Caco-2 (cell line): ENCODE measurements around the gene UNC119. TPM values are rescaled to one million over a fixed set of nuclear protein-coding genes. Genes with fewer than 3 reads are reported as not detected.

Source experiments
- BruUV-seq: library from RNA; stranded (reverse); fragments of 400-500 nt; replicated peaks from 2 replicates; lab custom pipeline; 2021; lab: Mats Ljungman, UMichigan
- CTCF ChIA-PET: fragments of 300-600 bp; sonication (Branson Sonifier 250); formaldehyde crosslinking; loops from one replicate; lab custom pipeline; 2022; ENCODE audit warnings: antibody characterized with exemption; lab: Charles Lee
- POLR2A ChIA-PET: fragments of 300-600 bp; sonication (Branson Sonifier 250); formaldehyde crosslinking; loops from one replicate; lab custom pipeline; 2022; ENCODE audit warnings: antibody characterized with exemption; lab: Charles Lee
- DNase-seq, 2 experiments: peaks; one replicate each; pipeline versions ENCODE4 v3.0.0 to v3.0.0-alpha.2; 2020 to 2022
- H3K27me3 ChIP-seq: replicated peaks from 2 replicates; pipeline ENCODE4 v1.6.0; 2011; ENCODE audit warnings: low read length; ENCODE audit not compliant: control insufficient read depth, insufficient read depth
- H3K36me3 ChIP-seq: 2 replicates; pipeline ENCODE4 v1.5.1; 2011; ENCODE audit warnings: low read length; ENCODE audit not compliant: control insufficient read depth, insufficient read depth
- H3K4me1 ChIP-seq: fragments of 250-450 bp; sonication (Bioruptor Pico); 2 replicates; pipeline ENCODE4 v1.5.1; 2020; ENCODE audit warnings: mild to moderate bottlenecking
- H3K4me3 ChIP-seq: 2 replicates; pipeline ENCODE4 v1.5.1; 2011; ENCODE audit warnings: low read depth, mild to moderate bottlenecking, control low read depth, low read length
- H3K9me3 ChIP-seq: fragments of 250-450 bp; sonication (Bioruptor Pico); 2 replicates; pipeline ENCODE4 v1.5.1; 2020; ENCODE audit warnings: mild to moderate bottlenecking, moderate library complexity
- H3K27ac Mint-ChIP-seq: one replicate; pipeline ENCODE4 v1.8.0; 2022; ENCODE audit warnings: mixed read lengths; ENCODE audit not compliant: unreplicated experiment
- H3K27me3 Mint-ChIP-seq: one replicate; pipeline ENCODE4 v1.8.0; 2022; ENCODE audit warnings: mixed read lengths; ENCODE audit not compliant: insufficient read depth, unreplicated experiment
- H3K36me3 Mint-ChIP-seq: one replicate; pipeline ENCODE4 v1.8.0; 2022; ENCODE audit warnings: mild to moderate bottlenecking, mixed read lengths; ENCODE audit not compliant: insufficient read depth, unreplicated experiment
- H3K4me1 Mint-ChIP-seq: one replicate; pipeline ENCODE4 v1.8.0; 2022; ENCODE audit warnings: low read depth, mixed read lengths; ENCODE audit not compliant: unreplicated experiment
- H3K4me3 Mint-ChIP-seq: one replicate; pipeline ENCODE4 v1.8.0; 2022; ENCODE audit warnings: mild to moderate bottlenecking, moderate library complexity, mixed read lengths; ENCODE audit not compliant: unreplicated experiment
- H3K9me3 Mint-ChIP-seq: one replicate; pipeline ENCODE4 v1.8.0; 2022; ENCODE audit warnings: mixed read lengths; ENCODE audit not compliant: unreplicated experiment
- CTCF ChIP-seq, 2 experiments: fragments of 200-600 bp in 1 of 2; IDR thresholded peaks; 1 replicate in 1 of 2; 2 replicates in 1 of 2; pipeline versions ENCODE4 v1.5.1 to v1.8.0; 2011 to 2022; ENCODE audit warnings: antibody characterized with exemption in 1 of 2, control low read depth in 1 of 2, inconsistent platforms in 1 of 2, low read depth in 1 of 2, low read length in 1 of 2, mild to moderate bottlenecking in 1 of 2, moderate library complexity in 1 of 2; ENCODE audit not compliant: insufficient read depth in 1 of 2, severe bottlenecking in 1 of 2, unreplicated experiment in 1 of 2
- intact Hi-C: fragments of 100-400 bp; cut with micrococcal nuclease; formaldehyde crosslinking; loops from one replicate; pipeline ENCODE4 v1.10.0; 2022; ENCODE audit not compliant: unreplicated experiment
- total RNA-seq: library from RNA; stranded (reverse); gene quantifications from 2 replicates; pipeline ENCODE4 v1.2.3, GENCODE V29; 2022

Gene UNC119
- total RNA-seq, 1 experiment from 2014 or later, result 40.5 TPM

DNA sequence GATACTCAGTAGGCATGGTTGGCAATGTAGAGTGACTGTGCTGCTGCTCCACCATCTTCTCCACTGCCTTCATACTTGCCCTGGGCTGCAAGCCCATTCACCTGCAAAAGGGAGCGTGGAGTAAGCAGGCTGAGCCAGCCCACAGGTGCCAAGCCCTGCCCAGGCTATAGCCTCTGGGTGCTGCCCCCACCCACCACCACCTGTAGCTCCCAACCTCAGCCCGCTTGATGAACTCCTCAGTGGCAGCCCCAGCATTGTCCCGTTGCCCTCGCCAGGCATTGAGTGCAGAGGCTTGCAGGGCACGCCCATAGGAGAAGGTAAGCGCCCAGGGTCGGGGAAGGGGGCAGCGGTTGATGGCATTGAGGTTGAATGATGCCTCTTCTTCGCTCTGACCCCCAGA is 21.1 kb upstream of the UNC119 start:
- H3K4me3 ChIP-seq, result no peak overlapping the region
- no peak for DNase-seq
- peaks cover 20% of the 10 kb centered on the region for H3K4me1 Mint-ChIP-seq
- peaks cover 12% of the 10 kb centered on the region for H3K36me3 Mint-ChIP-seq
- ChIA-PET CTCF (no interaction called here), POLR2A (no interaction called here)
- H3K27me3 ChIP-seq, result no peaks in the 10 kb centered on the region
- 0 out of 2 replicates have a peak, but pooled peaks cover 1% of the 10 kb centered on the region for H3K36me3 ChIP-seq
- intact Hi-C loops, result loop anchor here (10.0 kb wide), 1 partner anchor 239 kb away; the partner anchor contains the start of genes IFT20 and TNFAIP1
- H3K4me3 Mint-ChIP-seq, result no peak overlapping the region
- no peaks in the 10 kb centered on the region for H3K9me3 Mint-ChIP-seq
- no TSS peak for BruUV-seq
- H3K4me1 ChIP-seq, result peaks cover 32% of the 10 kb centered on the region
- H3K27ac Mint-ChIP-seq, result no peak overlapping the region
- H3K9me3 ChIP-seq, result no peaks in the 10 kb centered on the region
- H3K27me3 Mint-ChIP-seq, result no peaks in the 10 kb centered on the region
- TF ChIP-seq CTCF (IDR thresholded peaks at IDR 0.05; ENCODE audit: insufficient read depth in 1 of 2, low read depth in 1 of 2, low read length in 1 of 2, severe bottlenecking in 1 of 2, unreplicated experiment in 1 of 2), result no peak

- CTCF ChIA-PET, result interaction anchor here (0.5 kb wide), 1 partner anchor 37 kb away, joined by 4 read pairs; no protein-coding TSS in a partner anchor
- TF ChIP-seq CTCF (IDR thresholded peaks at IDR 0.05; ENCODE audit: insufficient read depth in 1 of 2, low read depth in 1 of 2, low read length in 1 of 2, severe bottlenecking in 1 of 2, unreplicated experiment in 1 of 2), result no peak
Observed at GRCh38 chr17:28573040-28573380, 20.6 kb upstream of the UNC119 start.

DNA sequence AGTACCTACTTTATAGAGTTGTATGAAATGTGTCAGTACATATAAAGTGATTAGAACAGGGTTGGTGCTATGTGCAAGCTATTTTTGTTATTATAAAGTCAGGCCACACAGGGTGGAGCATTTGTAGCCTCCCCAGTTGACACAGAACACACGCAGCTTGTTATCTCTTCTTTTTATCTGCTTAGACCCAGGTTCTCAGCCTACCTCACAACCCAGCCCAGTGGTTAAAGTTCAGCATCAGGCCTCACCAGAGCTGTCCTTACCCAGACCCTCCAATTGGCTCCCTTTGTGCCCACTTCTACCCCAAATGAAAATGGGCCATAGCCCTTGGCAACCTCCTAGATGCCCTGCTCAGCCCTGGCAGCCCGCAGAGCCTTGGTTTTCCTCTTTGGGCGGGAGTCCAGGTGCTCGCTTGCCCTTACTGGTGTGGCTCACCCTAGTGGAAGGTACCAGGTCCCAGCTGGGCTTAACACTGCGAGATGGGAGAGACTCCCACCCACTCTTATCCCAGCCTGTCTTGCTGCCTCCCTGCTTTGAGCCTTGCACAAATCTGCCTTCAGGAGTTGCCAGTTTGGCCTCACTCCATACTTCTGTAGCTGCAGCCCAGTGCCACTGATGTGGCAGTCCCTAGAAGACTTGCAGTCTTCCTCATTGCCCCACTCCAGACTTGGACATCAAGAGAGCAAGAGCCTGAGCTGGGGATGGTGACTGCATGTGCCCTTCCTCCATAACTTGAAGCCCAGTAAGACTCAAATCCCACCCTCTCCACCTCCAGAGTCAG is 20.0 kb upstream of the UNC119 start:
- no peak for DNase-seq
- H3K36me3 ChIP-seq, result no peaks in the 10 kb centered on the region
- no peaks in the 10 kb centered on the region for H3K27me3 Mint-ChIP-seq
- POLR2A ChIA-PET, result interaction anchor here (0.5 to 2.2 kb wide), 4 partner anchors 26 to 147 kb away, joined by 3 to 7 read pairs (median 6); partner anchors contain the start of genes BLTP2, SDF2 and SUPT6H
- no peaks in the 10 kb centered on the region for H3K9me3 Mint-ChIP-seq
- peak overlapping the region; percentile 62 for H3K4me3 ChIP-seq
- H3K4me1 ChIP-seq, result peaks cover 32% of the 10 kb centered on the region
- H3K36me3 Mint-ChIP-seq, result peaks cover 19% of the 10 kb centered on the region
- no peaks in the 10 kb centered on the region for H3K9me3 ChIP-seq
- H3K4me3 Mint-ChIP-seq, result peak overlapping the region; percentile 89
- peaks cover 20% of the 10 kb centered on the region for H3K4me1 Mint-ChIP-seq
- intact Hi-C loops, result loop anchor here (10.0 kb wide), 1 partner anchor 238 kb away; the partner anchor contains the start of genes IFT20 and TNFAIP1
- no peaks in the 10 kb centered on the region for H3K27me3 ChIP-seq
- BruUV-seq, result no TSS peak
- TF ChIP-seq CTCF (IDR thresholded peaks at IDR 0.05; ENCODE audit: insufficient read depth in 1 of 2, low read depth in 1 of 2, low read length in 1 of 2, severe bottlenecking in 1 of 2, unreplicated experiment in 1 of 2), result no peak
- peak overlapping the region; percentile 85 for H3K27ac Mint-ChIP-seq
- CTCF ChIA-PET, result interaction anchor here (0.5 to 2.0 kb wide), 4 partner anchors 24 to 73 kb away, joined by 3 to 6 read pairs (median 5); partner anchors contain the start of gene BLTP2

More at GRCh38 chr17:28573040-28573380, 20.6 kb upstream of the UNC119 start:
- POLR2A ChIA-PET, result no interaction called here
- Histone ChIP-seq H3K9me3 (no peaks in the 10 kb centered on the region), H3K4me1 (peaks cover 32% of the 10 kb centered on the region), H3K4me3 (no peak overlapping the region), H3K27me3 (no peaks in the 10 kb centered on the region), H3K36me3 (no peaks in the 10 kb centered on the region)
- H3K4me1 Mint-ChIP-seq, result peaks cover 20% of the 10 kb centered on the region
- H3K9me3 Mint-ChIP-seq, result no peaks in the 10 kb centered on the region
- DNase-seq, result no peak
- H3K4me3 Mint-ChIP-seq, result no peak overlapping the region
- intact Hi-C loops, result loop anchor here (10.0 kb wide), 1 partner anchor 238 kb away; the partner anchor contains the start of genes IFT20 and TNFAIP1
- no TSS peak for BruUV-seq
- H3K36me3 Mint-ChIP-seq, result peaks cover 14% of the 10 kb centered on the region
- H3K27ac Mint-ChIP-seq, result peak overlapping the region; percentile 85
- no peaks in the 10 kb centered on the region for H3K27me3 Mint-ChIP-seq
